OCI-LY7 (cell line): ENCODE measurements around the gene NTM. TPM values are rescaled to one million over a fixed set of nuclear protein-coding genes. Genes with fewer than 3 reads are reported as not detected.

Experiments used
- BruUV-seq: library from RNA; stranded (reverse); fragments of 400-500 nt; replicated peaks from 2 replicates; lab custom pipeline; 2021; lab: Mats Ljungman, UMichigan
- CTCF ChIA-PET: fragments of 300-600 bp; sonication (Branson Sonifier 250); formaldehyde crosslinking; loops from one replicate; lab custom pipeline; 2022; ENCODE audit warnings: antibody characterized with exemption; ENCODE audit not compliant: unreplicated experiment; lab: Charles Lee
- POLR2A ChIA-PET: fragments of 300-600 bp; sonication (Branson Sonifier 250); formaldehyde crosslinking; loops from one replicate; lab custom pipeline; 2022; ENCODE audit warnings: antibody characterized with exemption; lab: Charles Lee
- DNase-seq: peaks from one replicate; pipeline ENCODE4 v3.0.0-alpha.2; 2015; ENCODE audit warnings: low spot score
- H2AFZ ChIP-seq: fragments of 200-600 bp; sonication (generic), shearing (Covaris generic); 2 replicates; pipeline ENCODE4 v1.6.1; 2014; ENCODE audit warnings: mild to moderate bottlenecking, antibody characterized with exemption, low read length, moderate library complexity
- H3K27ac ChIP-seq: fragments of 200-600 bp; sonication (generic); 2 replicates; pipeline ENCODE4 v1.5.1; 2014; ENCODE audit warnings: mixed run types, low read depth, mild to moderate bottlenecking, moderate library complexity, low read length, inconsistent platforms; ENCODE audit not compliant: poor library complexity, severe bottlenecking
- H3K36me3 ChIP-seq: fragments of 200-600 bp; sonication (generic); 2 replicates; pipeline ENCODE4 v1.6.1; 2014; ENCODE audit warnings: mild to moderate bottlenecking, antibody characterized with exemption, low read length, moderate library complexity, mixed read lengths; ENCODE audit not compliant: insufficient read depth
- H3K4me1 ChIP-seq: fragments of 200-600 bp; sonication (generic); 2 replicates; pipeline ENCODE4 v1.5.1; 2014; ENCODE audit warnings: mild to moderate bottlenecking, low read length; ENCODE audit not compliant: insufficient read depth, poor library complexity, severe bottlenecking
- H3K4me2 ChIP-seq: fragments of 200-600 bp; sonication (generic); 2 replicates; pipeline ENCODE4 v1.6.1; 2014; ENCODE audit warnings: mild to moderate bottlenecking, low read length
- H3K4me3 ChIP-seq: fragments of 200-600 bp; sonication (generic); 2 replicates; pipeline ENCODE4 v1.5.1; 2014; ENCODE audit warnings: mild to moderate bottlenecking, low read depth, low read length; ENCODE audit not compliant: poor library complexity, severe bottlenecking
- H3K79me2 ChIP-seq: fragments of 200-600 bp; sonication (generic); 2 replicates; pipeline ENCODE4 v1.6.1; 2016; ENCODE audit warnings: low read depth, mild to moderate bottlenecking, low read length, moderate library complexity, mixed read lengths; ENCODE audit not compliant: insufficient read depth
- H3K9me2 ChIP-seq: fragments of 200-600 bp; sonication (generic); 2 replicates; pipeline ENCODE4 v1.6.1; 2016; ENCODE audit warnings: mild to moderate bottlenecking, low read length, mixed read lengths; ENCODE audit not compliant: insufficient read depth
- H3K9me3 ChIP-seq: fragments of 200-600 bp; sonication (generic); 2 replicates; pipeline ENCODE4 v1.6.1; 2014; ENCODE audit warnings: mild to moderate bottlenecking, mixed run types, low read length, mixed read lengths
- H4K20me1 ChIP-seq: fragments of 200-600 bp; sonication (generic); 2 replicates; pipeline ENCODE4 v1.6.1; 2014; ENCODE audit warnings: mild to moderate bottlenecking, antibody characterized with exemption, low read length, moderate library complexity, mixed read lengths; ENCODE audit not compliant: insufficient read depth
- CTCF ChIP-seq: fragments of 200-600 bp; sonication (generic); conservative IDR thresholded peaks from 2 replicates; pipeline ENCODE4 v1.5.1; 2014; ENCODE audit warnings: mild to moderate bottlenecking, antibody characterized with exemption, low read length, moderate library complexity, mixed read lengths
- EZH2phosphoT487 ChIP-seq: fragments of 200-600 bp; sonication (generic); IDR thresholded peaks from 2 replicates; pipeline ENCODE4 v1.6.1; 2018; ENCODE audit warnings: low read depth, borderline replicate concordance, mild to moderate bottlenecking, mixed run types, antibody characterized with exemption, low read length, moderate library complexity, mixed read lengths
- intact Hi-C: fragments of 100-400 bp; cut with micrococcal nuclease; formaldehyde crosslinking; loops from one replicate; pipeline ENCODE4 v1.10.0; 2022; ENCODE audit not compliant: unreplicated experiment
- total RNA-seq, 2 experiments: library from RNA; depleted of rRNA in 1 of 2; stranded (reverse); fragments of >200 nt in 1 of 2; shearing (Covaris generic) in 1 of 2; gene quantifications; 2 replicates each; pipeline ENCODE4 v1.2.3, GENCODE V29; 2014 to 2022

Gene NTM
- total RNA-seq, 2 experiments from 2014 or later, result not detected

GRCh38 chr11:131858505-131858904 is 488.1 kb downstream of the NTM start:
- Histone ChIP-seq H3K4me2 (no peak overlapping the region), H3K4me3 (no peak overlapping the region), H2AFZ (no peak overlapping the region), H3K27ac (no peak overlapping the region), H3K4me1 (no peaks in the 10 kb centered on the region), H3K36me3 (no peaks in the 10 kb centered on the region), H3K79me2 (no peaks in the 10 kb centered on the region), H3K9me3 (no peaks in the 10 kb centered on the region), H4K20me1 (no peaks in the 10 kb centered on the region), H3K9me2 (no peaks in the 10 kb centered on the region)
- no peak for TF ChIP-seq CTCF
- TF ChIP-seq EZH2phosphoT487, result no peak
- POLR2A ChIA-PET, result interaction anchor here (0.6 kb wide), 1 partner anchor 40 kb away, joined by 6 read pairs; no protein-coding TSS in a partner anchor
- intact Hi-C loops, result no loop called here
- DNase-seq, result no peak
- CTCF ChIA-PET, result no interaction called here
- no TSS peak for BruUV-seq

- intact Hi-C loops, result no loop called here
- H3K36me3 ChIP-seq, result no peaks in the 10 kb centered on the region
- no peak for DNase-seq
- no peak for TF ChIP-seq EZH2phosphoT487
- no peak for TF ChIP-seq CTCF
- H3K4me1 ChIP-seq, result no peaks in the 10 kb centered on the region
- H4K20me1 ChIP-seq, result no peaks in the 10 kb centered on the region
- no peaks in the 10 kb centered on the region for H3K9me2 ChIP-seq
- POLR2A ChIA-PET, result no interaction called here
- H2AFZ ChIP-seq, result no peak overlapping the region
- no peak overlapping the region for H3K27ac ChIP-seq
- CTCF ChIA-PET, result no interaction called here
- BruUV-seq, result no TSS peak
- no peaks in the 10 kb centered on the region for H3K79me2 ChIP-seq
- no peaks in the 10 kb centered on the region for H3K9me3 ChIP-seq
- H3K4me2 ChIP-seq, result no peak overlapping the region
- no peak overlapping the region for H3K4me3 ChIP-seq
Measured at GRCh38 chr11:131859538-131860210, 489.3 kb downstream of the NTM start.

GRCh38 chr11:131864228-131864627 is 493.8 kb downstream of the NTM start:
- Histone ChIP-seq H3K27ac (no peak overlapping the region), H3K36me3 (no peaks in the 10 kb centered on the region), H4K20me1 (no peaks in the 10 kb centered on the region), H3K4me1 (no peaks in the 10 kb centered on the region), H3K79me2 (no peaks in the 10 kb centered on the region), H3K4me3 (no peak overlapping the region), H2AFZ (no peak overlapping the region), H3K9me3 (no peaks in the 10 kb centered on the region), H3K9me2 (no peaks in the 10 kb centered on the region), H3K4me2 (no peak overlapping the region)
- CTCF ChIA-PET, result no interaction called here
- POLR2A ChIA-PET, result no interaction called here
- no peak for DNase-seq
- TF ChIP-seq EZH2phosphoT487, result no peak
- TF ChIP-seq CTCF, result no peak
- no TSS peak for BruUV-seq
- intact Hi-C loops, result no loop called here
